SU-DHL-6 (cell line): ENCODE measurements around the gene AMY1A.
"Not testable (repeated sequence)": the region's sequence is repeated elsewhere in the genome, so short reads cannot be mapped to it uniquely, and the experiment has no call there.

Experiments
- H2AFZ ChIP-seq: fragments of 200-600 bp; sonication (generic); 2 replicates; pipeline ENCODE4 v1.6.1; 2014; ENCODE audit warnings: low read depth, mild to moderate bottlenecking, moderate library complexity, mixed read lengths, antibody characterized with exemption, low read length; ENCODE audit not compliant: severe bottlenecking
- H3F3A ChIP-seq: fragments of 200-600 bp; shearing (Covaris generic); 2 replicates; pipeline ENCODE4 v1.6.0; 2016; ENCODE audit warnings: antibody characterized with exemption, mild to moderate bottlenecking; ENCODE audit not compliant: insufficient read depth
- H3K27ac ChIP-seq: fragments of 200-600 bp; sonication (generic); 2 replicates; pipeline ENCODE4 v1.5.1; 2016; ENCODE audit warnings: low read depth, mild to moderate bottlenecking, low read length, moderate library complexity, mixed read lengths
- H3K27me3 ChIP-seq: fragments of 200-600 bp; sonication (generic), shearing (Covaris generic); 2 replicates; pipeline ENCODE4 v1.6.0; 2014; ENCODE audit warnings: mild to moderate bottlenecking, low read length
- H3K36me3 ChIP-seq: fragments of 200-600 bp; sonication (generic); 2 replicates; pipeline ENCODE4 v1.6.1; 2014; ENCODE audit warnings: mild to moderate bottlenecking, low read length, mixed read lengths
- H3K4me2 ChIP-seq: fragments of 300-600, 200-600 bp; shearing (Covaris generic), sonication (generic); 2 replicates; pipeline ENCODE4 v1.6.0; 2014; ENCODE audit warnings: low read length, low read depth, mild to moderate bottlenecking; ENCODE audit not compliant: poor library complexity, severe bottlenecking
- H3K4me3 ChIP-seq: fragments of 200-600 bp; sonication (generic); 2 replicates; pipeline ENCODE4 v1.5.1; 2014; ENCODE audit warnings: antibody characterized with exemption, low read length, mild to moderate bottlenecking, mixed read lengths; ENCODE audit not compliant: insufficient read depth, poor library complexity, severe bottlenecking
- H3K79me2 ChIP-seq: fragments of 200-600 bp; sonication (generic); 2 replicates; pipeline ENCODE4 v1.6.1; 2014; ENCODE audit warnings: mild to moderate bottlenecking, low read length, moderate library complexity; ENCODE audit not compliant: insufficient read depth
- H3K9ac ChIP-seq: fragments of 200-600 bp; sonication (generic); 2 replicates; pipeline ENCODE4 v1.7.0; 2014; ENCODE audit warnings: mild to moderate bottlenecking, low read length
- H3K9me2 ChIP-seq: fragments of 200-600 bp; sonication (generic); replicated peaks from 2 replicates; pipeline ENCODE4 v1.6.1; 2014; ENCODE audit warnings: low read length; ENCODE audit not compliant: insufficient read depth
- H3K9me3 ChIP-seq: fragments of 200-600 bp; sonication (generic); 2 replicates; pipeline ENCODE4 v1.6.1; 2014; ENCODE audit warnings: low read length, mixed read lengths; ENCODE audit not compliant: insufficient read depth
- H4K20me1 ChIP-seq: fragments of 200-600 bp; sonication (generic); 2 replicates; pipeline ENCODE4 v1.6.1; 2014; ENCODE audit warnings: low read depth, mild to moderate bottlenecking, antibody characterized with exemption, low read length, moderate library complexity, mixed read lengths

The AMY1A gene

DNA sequence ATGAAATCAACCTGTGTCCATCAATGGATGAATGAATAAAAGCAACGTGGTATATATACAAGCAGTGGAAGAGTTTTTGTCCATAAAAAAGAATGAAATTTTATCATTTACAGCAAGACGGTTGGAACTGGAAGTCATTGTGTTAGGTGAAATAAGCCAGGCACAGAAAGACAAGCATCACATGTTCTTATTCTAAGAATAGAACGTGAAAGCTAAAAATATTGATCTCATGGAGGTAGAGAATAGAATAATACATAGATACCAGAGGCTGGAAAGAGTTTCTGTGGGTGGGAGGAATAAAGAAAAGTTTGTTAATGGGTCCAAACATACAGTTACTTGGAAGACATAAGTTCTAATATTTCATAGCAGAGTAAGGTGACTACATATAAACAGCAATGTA lies 54.8 kb downstream of the AMY1A start:
- H3K9ac ChIP-seq, H3K9me2 ChIP-seq, H3K4me3 ChIP-seq, H3K36me3 ChIP-seq, H3K27me3 ChIP-seq, H3K27ac ChIP-seq, H3K79me2 ChIP-seq, H3K4me2 ChIP-seq, H3K9me3 ChIP-seq, H4K20me1 ChIP-seq, H2AFZ ChIP-seq, H3F3A ChIP-seq: not testable (repeated sequence)
